Progenitor cell of endocrine pancreas (in vitro differentiated cells): ENCODE data around the gene KANSL1. TPM values are rescaled to one million over a fixed set of nuclear protein-coding genes. Genes with fewer than 3 reads are reported as not detected.

Experiments
- DNase-seq: peaks from one replicate; pipeline ENCODE4 v3.0.0; 2021; ENCODE audit warnings: low spot score; ENCODE audit not compliant: unreplicated experiment
- H3K27ac Mint-ChIP-seq: 2 replicates; pipeline ENCODE4 v1.8.0; 2021; ENCODE audit warnings: mild to moderate bottlenecking, moderate library complexity, mixed read lengths
- H3K27me3 Mint-ChIP-seq: 2 replicates; pipeline ENCODE4 v1.8.0; 2021; ENCODE audit warnings: mixed read lengths
- H3K36me3 Mint-ChIP-seq: 2 replicates; pipeline ENCODE4 v1.8.0; 2022; ENCODE audit warnings: mixed read lengths; ENCODE audit not compliant: insufficient read depth
- H3K4me1 Mint-ChIP-seq: 2 replicates; pipeline ENCODE4 v1.8.0; 2021; ENCODE audit warnings: low read depth, mixed read lengths
- H3K4me3 Mint-ChIP-seq: 2 replicates; pipeline ENCODE4 v1.8.0; 2021; ENCODE audit warnings: low read depth, mild to moderate bottlenecking, moderate library complexity, mixed read lengths
- H3K9me3 Mint-ChIP-seq: 2 replicates; pipeline ENCODE4 v1.8.0; 2021; ENCODE audit warnings: low read depth, mixed read lengths
- total RNA-seq: library from RNA; stranded (reverse); gene quantifications from 2 replicates; pipeline ENCODE4 v1.2.1, GENCODE V29; 2021
- TF ChIP-seq, protein P1 (sequence below): fragments of 200-600 bp; sonication (generic); IDR thresholded peaks from one replicate; pipeline ENCODE4 v1.5.0; 2021; ENCODE audit warnings: antibody characterized with exemption, mild to moderate bottlenecking; ENCODE audit not compliant: unreplicated experiment

Gene KANSL1
- total RNA-seq, 1 donor from 2014 or later = 173 TPM

DNA sequence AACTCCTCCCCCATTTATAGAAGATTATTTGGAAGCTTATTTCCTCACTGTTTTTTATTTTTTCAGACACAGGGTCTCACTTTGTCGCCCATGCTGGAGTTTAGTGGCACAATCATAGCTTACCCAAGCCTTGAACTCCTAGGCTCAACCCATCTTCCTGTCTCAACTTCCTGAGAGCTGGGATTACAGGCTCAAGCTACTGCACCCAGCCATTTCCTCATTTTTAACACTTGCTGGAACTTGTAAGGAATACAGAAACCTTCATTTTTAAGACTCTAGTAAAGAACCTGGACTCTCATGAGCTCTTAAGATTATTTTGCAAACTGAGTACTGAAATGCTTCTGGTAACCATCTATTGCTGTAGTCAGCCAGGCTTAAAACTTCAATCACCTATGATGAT lies 29.9 kb downstream of the KANSL1 start:
- Mint-ChIP-seq H3K4me1 (peaks cover 48% of the 10 kb centered on the region), H3K9me3 (no peaks in the 10 kb centered on the region), H3K27me3 (no peaks in the 10 kb centered on the region), H3K27ac (no peak overlapping the region), H3K4me3 (no peak overlapping the region), H3K36me3 (peaks cover 11% of the 10 kb centered on the region)
- TF ChIP-seq, protein P1, sequence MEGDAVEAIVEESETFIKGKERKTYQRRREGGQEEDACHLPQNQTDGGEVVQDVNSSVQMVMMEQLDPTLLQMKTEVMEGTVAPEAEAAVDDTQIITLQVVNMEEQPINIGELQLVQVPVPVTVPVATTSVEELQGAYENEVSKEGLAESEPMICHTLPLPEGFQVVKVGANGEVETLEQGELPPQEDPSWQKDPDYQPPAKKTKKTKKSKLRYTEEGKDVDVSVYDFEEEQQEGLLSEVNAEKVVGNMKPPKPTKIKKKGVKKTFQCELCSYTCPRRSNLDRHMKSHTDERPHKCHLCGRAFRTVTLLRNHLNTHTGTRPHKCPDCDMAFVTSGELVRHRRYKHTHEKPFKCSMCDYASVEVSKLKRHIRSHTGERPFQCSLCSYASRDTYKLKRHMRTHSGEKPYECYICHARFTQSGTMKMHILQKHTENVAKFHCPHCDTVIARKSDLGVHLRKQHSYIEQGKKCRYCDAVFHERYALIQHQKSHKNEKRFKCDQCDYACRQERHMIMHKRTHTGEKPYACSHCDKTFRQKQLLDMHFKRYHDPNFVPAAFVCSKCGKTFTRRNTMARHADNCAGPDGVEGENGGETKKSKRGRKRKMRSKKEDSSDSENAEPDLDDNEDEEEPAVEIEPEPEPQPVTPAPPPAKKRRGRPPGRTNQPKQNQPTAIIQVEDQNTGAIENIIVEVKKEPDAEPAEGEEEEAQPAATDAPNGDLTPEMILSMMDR = no peak
- no peak for DNase-seq

DNA sequence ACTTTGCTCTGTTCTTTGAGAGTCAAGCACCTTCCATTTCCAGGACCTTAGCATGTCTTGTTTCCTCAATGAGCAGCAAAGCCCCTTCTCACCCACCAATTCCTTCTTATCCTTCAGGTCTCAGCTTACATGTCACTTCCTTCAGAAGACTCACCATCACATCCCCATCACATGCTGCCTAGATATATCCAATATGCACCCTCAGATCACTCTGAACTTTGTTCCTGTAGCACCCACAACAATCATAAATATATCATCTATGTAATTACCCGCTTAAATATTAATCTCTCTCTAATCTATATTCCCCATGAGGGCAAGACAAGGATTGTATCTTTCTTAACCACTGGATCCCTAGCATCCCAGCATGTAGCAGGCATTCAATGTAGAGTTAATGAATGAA lies 30.4 kb downstream of the KANSL1 start:
- TF ChIP-seq, protein P1 = no peak
- H3K36me3 Mint-ChIP-seq = peaks cover 9% of the 10 kb centered on the region
- no peak overlapping the region for H3K4me3 Mint-ChIP-seq
- H3K9me3 Mint-ChIP-seq = no peaks in the 10 kb centered on the region
- H3K27ac Mint-ChIP-seq = peak overlapping the region; percentile 26
- H3K4me1 Mint-ChIP-seq = peaks cover 46% of the 10 kb centered on the region
- no peak for DNase-seq
- H3K27me3 Mint-ChIP-seq = no peaks in the 10 kb centered on the region

DNA sequence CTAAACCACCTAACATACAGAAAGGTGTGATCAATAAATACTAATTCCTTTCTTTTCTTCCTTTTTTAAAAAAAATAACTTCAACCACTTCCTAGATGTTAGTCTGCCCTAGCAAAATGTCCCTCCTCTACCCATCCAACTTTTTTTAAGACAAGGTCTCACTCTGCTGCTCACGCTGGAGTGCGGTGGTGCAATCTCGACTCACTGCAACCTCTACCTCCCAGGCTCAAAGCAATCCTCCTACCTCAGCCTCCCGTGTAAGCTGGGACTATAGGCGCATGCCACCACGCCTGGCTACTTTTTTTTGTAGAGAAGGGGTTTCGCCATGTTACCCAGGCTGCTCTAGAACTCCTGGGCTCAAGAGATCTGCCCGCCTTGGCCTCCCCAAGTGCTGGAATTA lies 33.1 kb downstream of the KANSL1 start:
- H3K27me3 Mint-ChIP-seq = no peaks in the 10 kb centered on the region
- DNase-seq = no peak
- H3K36me3 Mint-ChIP-seq = peaks cover 8% of the 10 kb centered on the region
- H3K9me3 Mint-ChIP-seq = no peaks in the 10 kb centered on the region
- H3K4me1 Mint-ChIP-seq = peaks cover 57% of the 10 kb centered on the region
- TF ChIP-seq, protein P1 = no peak
- no peak overlapping the region for H3K27ac Mint-ChIP-seq
- no peak overlapping the region for H3K4me3 Mint-ChIP-seq

DNA sequence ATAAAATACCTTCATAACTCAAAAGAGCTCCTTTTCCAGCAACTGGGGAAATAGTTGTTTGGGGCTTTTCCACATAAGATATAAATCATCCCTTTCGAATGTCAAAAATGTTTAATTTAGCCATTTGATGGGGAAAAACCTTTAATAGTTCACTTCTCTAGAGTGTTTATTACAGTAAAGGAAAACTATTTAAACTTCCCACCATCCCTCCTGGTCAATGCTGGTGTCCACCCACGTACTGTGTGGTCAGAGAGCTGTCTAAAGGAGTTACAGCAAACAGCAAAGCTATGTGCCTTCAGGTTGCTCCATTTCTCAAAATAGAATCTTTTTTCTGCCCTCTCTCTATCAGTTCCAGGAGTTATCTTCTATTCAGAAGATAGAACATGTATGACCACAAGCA lies 33.5 kb downstream of the KANSL1 start:
- H3K4me3 Mint-ChIP-seq = no peak overlapping the region
- no peaks in the 10 kb centered on the region for H3K27me3 Mint-ChIP-seq
- H3K4me1 Mint-ChIP-seq = peaks cover 55% of the 10 kb centered on the region
- no peak overlapping the region for H3K27ac Mint-ChIP-seq
- DNase-seq = no peak
- H3K9me3 Mint-ChIP-seq = no peaks in the 10 kb centered on the region
- peaks cover 8% of the 10 kb centered on the region for H3K36me3 Mint-ChIP-seq
- TF ChIP-seq, protein P1 = no peak

DNA sequence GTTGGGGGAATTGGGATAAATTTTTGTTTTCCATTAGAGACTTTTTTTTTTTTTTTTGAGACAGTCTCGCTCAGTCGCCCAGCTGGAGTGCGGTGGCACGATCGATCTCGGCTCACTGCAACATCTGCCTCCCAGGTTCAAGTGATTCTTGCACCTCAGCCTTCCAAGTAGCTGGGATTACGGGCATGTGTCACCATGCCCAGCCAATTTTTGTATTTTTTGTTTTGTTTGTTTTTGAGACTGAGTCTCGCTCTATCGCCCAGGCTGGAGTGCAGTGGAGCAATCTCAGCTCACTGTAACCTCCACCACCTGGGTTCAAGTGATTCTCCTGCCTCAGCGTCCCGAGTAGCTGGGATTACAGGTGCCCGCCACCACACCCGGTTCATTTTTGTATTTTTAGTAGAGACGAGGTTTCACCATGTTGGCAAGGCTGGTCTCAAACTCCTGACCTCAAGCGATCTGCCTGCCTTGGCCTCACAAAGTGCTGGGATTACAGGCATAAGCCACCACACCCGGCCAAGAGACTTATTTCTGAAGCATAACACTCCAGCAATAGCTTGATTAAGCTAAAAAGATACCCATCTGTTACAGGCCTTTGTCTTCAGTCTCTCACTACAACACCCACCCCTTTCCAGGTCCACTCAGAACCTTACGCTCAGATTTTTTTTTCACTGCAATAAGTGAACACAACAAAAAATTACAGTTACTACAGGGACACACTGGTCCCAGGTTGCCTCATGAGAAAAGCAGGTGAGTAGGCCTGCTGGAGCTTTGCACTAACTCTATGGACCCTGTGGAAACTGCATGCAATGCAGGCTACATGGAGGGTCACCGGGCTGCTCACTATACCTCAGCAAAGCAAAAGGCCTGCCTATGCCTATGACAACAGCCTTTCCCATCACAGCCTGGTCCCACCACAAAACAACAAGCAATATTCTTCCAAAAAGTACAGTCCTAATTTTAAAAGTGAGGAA lies 34.6 kb downstream of the KANSL1 start:
- Mint-ChIP-seq H3K27me3 (no peaks in the 10 kb centered on the region), H3K27ac (peak overlapping the region; percentile 43), H3K4me3 (no peak overlapping the region), H3K36me3 (peaks cover 8% of the 10 kb centered on the region), H3K4me1 (peaks cover 49% of the 10 kb centered on the region), H3K9me3 (no peaks in the 10 kb centered on the region)
- TF ChIP-seq, protein P1 = no peak
- DNase-seq = no peak
